GM21528 (cell line): ENCODE measurements around the gene TNIP1.

Source experiments
- ATAC-seq: cut with Tn5 transposase; IDR thresholded peaks from one replicate; pipeline ENCODE4 v1.9.1; 2021; ENCODE audit warnings: mild to moderate bottlenecking, moderate library complexity; ENCODE audit not compliant: unreplicated experiment, low FRiP score

The TNIP1 gene

GRCh38 chr5:151047814-151048425 lies 32.9 kb downstream of the TNIP1 start:
- no peak for ATAC-seq

GRCh38 chr5:151042453-151043093 lies 38.3 kb downstream of the TNIP1 start:
- no peak for ATAC-seq

GRCh38 chr5:151041577-151042268 lies 39.1 kb downstream of the TNIP1 start:
- no peak for ATAC-seq

- no peak for ATAC-seq
Observed at GRCh38 chr5:151040211-151040747, 40.6 kb downstream of the TNIP1 start.

- no peak for ATAC-seq
Observed at GRCh38 chr5:151039665-151040064, 41.2 kb downstream of the TNIP1 start.

- no peak for ATAC-seq
Observed at GRCh38 chr5:151038801-151039238, 42.0 kb downstream of the TNIP1 start.

GRCh38 chr5:151038412-151038745 lies 42.5 kb downstream of the TNIP1 start:
- no peak for ATAC-seq

GRCh38 chr5:151037561-151038411 lies 43.0 kb downstream of the TNIP1 start:
- no peak for ATAC-seq

GRCh38 chr5:151036556-151036955 lies 44.3 kb downstream of the TNIP1 start:
- no peak for ATAC-seq

GRCh38 chr5:151034422-151035379 lies 46.1 kb downstream of the TNIP1 start:
- ATAC-seq = no peak

- ATAC-seq = no peak
Observed at GRCh38 chr5:151033217-151033934, 47.5 kb downstream of the TNIP1 start.

- no peak for ATAC-seq
Observed at GRCh38 chr5:151031554-151031953, 49.3 kb downstream of the TNIP1 start.

- no peak for ATAC-seq
Observed at GRCh38 chr5:151030379-151030778, 50.5 kb downstream of the TNIP1 start.

- ATAC-seq = no peak
Observed at GRCh38 chr5:151030056-151030336, 50.8 kb downstream of the TNIP1 start.

- no peak for ATAC-seq
Observed at GRCh38 chr5:151029179-151030055, 51.4 kb downstream of the TNIP1 start.

- no peak for ATAC-seq
Observed at GRCh38 chr5:151028717-151029116, 52.1 kb downstream of the TNIP1 start.

GRCh38 chr5:151027961-151028479 lies 52.8 kb downstream of the TNIP1 start:
- no peak for ATAC-seq

- ATAC-seq = no peak
Observed at GRCh38 chr5:151026679-151027078, 54.2 kb downstream of the TNIP1 start.
